Peyer's patch (tissue), 4 donors: ENCODE results near the gene SLC38A4. TPM values are rescaled to one million over a fixed set of nuclear protein-coding genes. Genes with fewer than 3 reads are reported as not detected.

Source experiments
- DNase-seq, 3 donors: peaks; one replicate each; pipeline ENCODE4 v3.0.0-alpha.2; 2017 to 2019
- H3K27ac ChIP-seq, 4 donors: fragments of 200-600 bp; sonication (generic); one replicate each; pipeline ENCODE4 v1.5.1; 2016 to 2019
- H3K27me3 ChIP-seq, 2 donors: fragments of 200-600 bp; sonication (generic); one replicate each; pipeline ENCODE4 v1.5.1; 2019
- H3K36me3 ChIP-seq, 3 donors: fragments of 200-600 bp; sonication (generic); one replicate each; pipeline ENCODE4 v1.5.1; 2016 to 2019
- H3K4me1 ChIP-seq, 4 donors: fragments of 200-600 bp; sonication (generic); one replicate each; pipeline ENCODE4 v1.5.1; 2016 to 2019
- H3K4me3 ChIP-seq, 4 donors: fragments of 200-600 bp; sonication (generic); 1 replicate in 3 of 4; 2 replicates in 1 of 4; pipeline ENCODE4 v1.5.1; 2016 to 2019; ENCODE audit warnings: mild to moderate bottlenecking in 1 of 4
- H3K9me3 ChIP-seq, 4 donors: fragments of 200-600 bp; sonication (generic); one replicate each; pipeline ENCODE4 v1.5.1; 2016 to 2019; ENCODE audit warnings: mild to moderate bottlenecking in 1 of 4
- POLR2A ChIP-seq, 2 donors: fragments of 450-650 bp; IDR thresholded peaks; one replicate each; pipeline ENCODE4 v1.5.1; 2017; ENCODE audit warnings: antibody characterized with exemption in 2 of 2, mild to moderate bottlenecking in 2 of 2, moderate library complexity in 2 of 2
- total RNA-seq, 4 donors: library from RNA; depleted of rRNA; stranded (reverse); fragments of >200 nt; gene quantifications; one replicate each; pipeline ENCODE4 v1.1.0, GENCODE V29; 2016
- TF ChIP-seq, protein P1 (sequence below), 6 experiments: fragments of 450-650 bp in 4 of 6; fragments of 200-600 bp in 2 of 6; sonication (generic) in 1 of 6; IDR thresholded peaks; one replicate each; pipeline ENCODE4 v1.5.1; 2017 to 2019; ENCODE audit warnings: antibody characterized with exemption in 6 of 6, mild to moderate bottlenecking in 3 of 6, moderate library complexity in 1 of 6

The SLC38A4 gene, protein sequence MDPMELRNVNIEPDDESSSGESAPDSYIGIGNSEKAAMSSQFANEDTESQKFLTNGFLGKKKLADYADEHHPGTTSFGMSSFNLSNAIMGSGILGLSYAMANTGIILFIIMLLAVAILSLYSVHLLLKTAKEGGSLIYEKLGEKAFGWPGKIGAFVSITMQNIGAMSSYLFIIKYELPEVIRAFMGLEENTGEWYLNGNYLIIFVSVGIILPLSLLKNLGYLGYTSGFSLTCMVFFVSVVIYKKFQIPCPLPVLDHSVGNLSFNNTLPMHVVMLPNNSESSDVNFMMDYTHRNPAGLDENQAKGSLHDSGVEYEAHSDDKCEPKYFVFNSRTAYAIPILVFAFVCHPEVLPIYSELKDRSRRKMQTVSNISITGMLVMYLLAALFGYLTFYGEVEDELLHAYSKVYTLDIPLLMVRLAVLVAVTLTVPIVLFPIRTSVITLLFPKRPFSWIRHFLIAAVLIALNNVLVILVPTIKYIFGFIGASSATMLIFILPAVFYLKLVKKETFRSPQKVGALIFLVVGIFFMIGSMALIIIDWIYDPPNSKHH
- 10 to 100 TPM in 1 of 4 donors, 1 to 10 TPM in 1, under 1 TPM in 1, not detected in 1; 0.18 to 18.6 (median 1.1) TPM for total RNA-seq

- Histone ChIP-seq H3K4me3 (peak within 1 kb of the TSS in 2 of 4 donors; percentile 34 to 55), H3K27ac (peak within 1 kb of the TSS in 1 of 4 donors; percentile 72), H3K9me3 (no peaks in the 10 kb centered on the region), H3K4me1 (peaks cover 0 to 10% (median 0%) of the 10 kb centered on the region in 4 donors), H3K27me3 (no peaks in the 10 kb centered on the region), H3K36me3 (no peaks in the 10 kb centered on the region)
- DNase-seq, result peak in 2 of 3 donors; percentile 61 to 67
- TF ChIP-seq, protein P1, sequence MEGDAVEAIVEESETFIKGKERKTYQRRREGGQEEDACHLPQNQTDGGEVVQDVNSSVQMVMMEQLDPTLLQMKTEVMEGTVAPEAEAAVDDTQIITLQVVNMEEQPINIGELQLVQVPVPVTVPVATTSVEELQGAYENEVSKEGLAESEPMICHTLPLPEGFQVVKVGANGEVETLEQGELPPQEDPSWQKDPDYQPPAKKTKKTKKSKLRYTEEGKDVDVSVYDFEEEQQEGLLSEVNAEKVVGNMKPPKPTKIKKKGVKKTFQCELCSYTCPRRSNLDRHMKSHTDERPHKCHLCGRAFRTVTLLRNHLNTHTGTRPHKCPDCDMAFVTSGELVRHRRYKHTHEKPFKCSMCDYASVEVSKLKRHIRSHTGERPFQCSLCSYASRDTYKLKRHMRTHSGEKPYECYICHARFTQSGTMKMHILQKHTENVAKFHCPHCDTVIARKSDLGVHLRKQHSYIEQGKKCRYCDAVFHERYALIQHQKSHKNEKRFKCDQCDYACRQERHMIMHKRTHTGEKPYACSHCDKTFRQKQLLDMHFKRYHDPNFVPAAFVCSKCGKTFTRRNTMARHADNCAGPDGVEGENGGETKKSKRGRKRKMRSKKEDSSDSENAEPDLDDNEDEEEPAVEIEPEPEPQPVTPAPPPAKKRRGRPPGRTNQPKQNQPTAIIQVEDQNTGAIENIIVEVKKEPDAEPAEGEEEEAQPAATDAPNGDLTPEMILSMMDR (IDR thresholded peaks at IDR 0.05), result peak in 2 of 6 experiments; percentile 17 to 31
- TF ChIP-seq POLR2A (IDR thresholded peaks at IDR 0.05), result peak in 1 of 2 donors; percentile 24
These were observed at the start of gene SLC38A4 for GRCh38 chr12:46825591-46826414. TSS of gene SLC38A4 (minus strand) at chr12:46825997. CDS start at chr12:46793071, 32,926 bp downstream.

DNA sequence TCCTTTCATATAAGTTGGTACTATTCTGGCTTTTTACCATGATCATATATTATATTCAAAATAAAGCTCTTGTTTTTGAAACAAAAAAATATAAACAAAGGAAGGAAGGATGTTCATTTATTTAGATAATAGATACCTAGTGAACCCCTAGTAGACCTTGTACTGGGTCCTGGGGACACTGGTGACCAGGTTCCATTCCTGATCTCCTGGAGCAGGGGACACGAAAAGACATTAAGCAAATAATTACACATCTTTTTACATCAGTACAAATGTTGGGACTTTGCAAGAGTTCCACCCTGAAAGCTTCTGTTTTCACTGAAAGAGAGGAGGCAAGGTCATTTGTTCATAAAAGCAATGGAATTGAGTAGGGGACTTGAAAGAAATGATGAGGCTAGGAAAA, 49.3 kb upstream of the SLC38A4 start:
- no peak for TF ChIP-seq POLR2A (IDR thresholded peaks at IDR 0.05)
- TF ChIP-seq, protein P1 (IDR thresholded peaks at IDR 0.05), result no peak
- H3K4me1 ChIP-seq, result no peaks in the 10 kb centered on the region

DNA sequence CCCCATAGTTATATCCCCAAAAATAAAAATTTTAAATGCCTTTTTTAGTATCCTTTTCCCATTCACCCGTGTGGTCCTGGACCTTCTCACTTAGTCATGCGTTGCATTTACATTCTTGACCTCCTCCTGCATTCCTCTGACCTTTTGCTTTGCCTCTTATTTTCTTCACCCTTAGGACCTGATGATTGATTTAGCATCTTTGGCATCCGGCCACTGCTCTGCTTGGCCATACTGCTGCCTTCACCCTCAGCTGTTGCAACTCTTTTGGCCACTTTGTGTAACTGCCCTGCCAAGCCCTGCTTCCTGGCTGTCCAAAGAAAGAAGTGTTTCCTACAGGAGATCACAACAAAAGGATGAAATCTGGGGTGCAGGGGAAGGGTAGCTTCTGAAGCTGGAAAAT, 48.8 kb upstream of the SLC38A4 start:
- H3K4me3 ChIP-seq, result no peak overlapping the region
- H3K9me3 ChIP-seq, result peaks cover 0 to 5% (median 0%) of the 10 kb centered on the region in 4 donors
- no peaks in the 10 kb centered on the region for H3K36me3 ChIP-seq
- H3K27ac ChIP-seq, result no peak overlapping the region
- DNase-seq, result no peak
- H3K27me3 ChIP-seq, result no peaks in the 10 kb centered on the region
- no peaks in the 10 kb centered on the region for H3K4me1 ChIP-seq
- no peak for TF ChIP-seq POLR2A (IDR thresholded peaks at IDR 0.05)
- TF ChIP-seq, protein P1 (IDR thresholded peaks at IDR 0.05), result no peak

More for the DNA sequence above, 49.3 kb upstream of the SLC38A4 start:
- Histone ChIP-seq H3K4me3 (no peak overlapping the region), H3K27ac (no peak overlapping the region), H3K27me3 (no peaks in the 10 kb centered on the region), H3K9me3 (peaks cover 0 to 5% (median 0%) of the 10 kb centered on the region in 4 donors), H3K36me3 (no peaks in the 10 kb centered on the region)
- DNase-seq, result no peak

- Histone ChIP-seq H3K9me3 (peaks cover 0 to 3% (median 0%) of the 10 kb centered on the region in 4 donors), H3K27me3 (no peaks in the 10 kb centered on the region), H3K27ac (no peak overlapping the region), H3K36me3 (no peaks in the 10 kb centered on the region), H3K4me1 (no peaks in the 10 kb centered on the region), H3K4me3 (no peak overlapping the region)
- TF ChIP-seq, protein P1 (IDR thresholded peaks at IDR 0.05), result no peak
- no peak for TF ChIP-seq POLR2A (IDR thresholded peaks at IDR 0.05)
- DNase-seq, result no peak
These were observed 46.3 kb upstream of the SLC38A4 start for GRCh38 chr12:46872135-46872534.

GRCh38 chr12:46865311-46865710, 39.5 kb upstream of the SLC38A4 start:
- no peak for DNase-seq
- no peaks in the 10 kb centered on the region for H3K27me3 ChIP-seq
- TF ChIP-seq, protein P1 (IDR thresholded peaks at IDR 0.05), result no peak
- no peak for TF ChIP-seq POLR2A (IDR thresholded peaks at IDR 0.05)
- no peaks in the 10 kb centered on the region for H3K36me3 ChIP-seq
- H3K27ac ChIP-seq, result no peak overlapping the region
- H3K4me3 ChIP-seq, result no peak overlapping the region
- no peaks in the 10 kb centered on the region for H3K4me1 ChIP-seq
- peaks cover 0 to 10% (median 0%) of the 10 kb centered on the region in 4 donors for H3K9me3 ChIP-seq
